T-helper 2 cell treated with Interferon-gamma antibody and Interleukin-4, amounts not matched to agents 5 μg/mL and 100 μg/mL, for 36 hours (primary cell): ENCODE data around the gene ORAI3.

Experiments
- DNase-seq: peaks from one replicate; pipeline ENCODE4 v3.0.0; 2021; ENCODE audit warnings: low spot score
- H3K27ac Mint-ChIP-seq: one replicate; pipeline ENCODE4 v1.8.0; 2021; ENCODE audit warnings: mild to moderate bottlenecking, mixed read lengths
- H3K27me3 Mint-ChIP-seq: one replicate; pipeline ENCODE4 v1.8.0; 2021; ENCODE audit warnings: low read depth, mixed read lengths
- H3K36me3 Mint-ChIP-seq: one replicate; pipeline ENCODE4 v1.8.0; 2021; ENCODE audit warnings: low read depth, mixed read lengths
- H3K4me1 Mint-ChIP-seq: one replicate; pipeline ENCODE4 v1.8.0; 2021; ENCODE audit warnings: low read depth, mixed read lengths
- H3K4me3 Mint-ChIP-seq: one replicate; pipeline ENCODE4 v1.8.0; 2022; ENCODE audit warnings: mild to moderate bottlenecking, moderate library complexity, mixed read lengths
- H3K9me3 Mint-ChIP-seq: one replicate; pipeline ENCODE4 v1.8.0; 2021; ENCODE audit warnings: mixed read lengths

Gene ORAI3

DNA sequence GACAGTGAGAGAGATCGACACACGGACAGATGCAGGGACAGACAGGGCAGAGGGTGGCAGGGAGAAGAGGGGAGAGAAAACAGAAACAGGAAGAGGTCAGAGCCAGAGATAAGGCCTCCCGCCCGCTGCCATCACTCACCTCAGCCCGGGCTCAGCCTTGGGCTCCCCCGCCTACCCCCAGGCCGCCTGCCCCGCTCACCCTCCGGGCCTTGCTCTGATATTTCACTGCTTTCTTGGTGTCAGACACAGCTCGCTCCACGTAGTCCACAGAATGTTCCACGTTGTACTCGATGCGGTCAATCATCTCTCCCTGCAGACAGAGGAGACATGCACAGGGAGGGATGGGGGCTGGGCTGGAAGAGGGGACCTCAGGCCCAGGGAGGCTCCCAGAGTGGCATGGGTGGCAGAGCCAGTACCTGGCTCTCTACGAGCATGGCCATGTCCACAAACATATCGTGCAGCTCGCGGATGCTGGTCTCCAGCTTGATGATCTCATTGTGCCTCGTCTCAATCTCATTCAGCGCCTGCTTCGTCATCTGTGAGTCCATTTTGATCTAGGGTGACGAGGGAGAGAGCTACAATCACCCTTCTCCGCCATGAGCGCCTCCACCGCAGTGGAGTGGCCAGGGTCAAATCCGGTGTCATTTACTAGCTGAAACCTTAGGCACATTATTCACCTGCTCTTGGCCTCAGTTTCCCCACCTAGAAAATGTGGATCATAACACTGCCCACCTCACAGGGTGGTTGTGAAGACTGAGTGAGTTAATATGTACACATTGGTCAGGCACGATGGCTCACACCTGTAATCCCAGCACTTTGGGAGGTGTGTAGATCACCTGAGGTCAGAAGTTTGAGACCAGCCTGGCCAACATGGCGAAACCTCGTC is 44.3 kb downstream of the ORAI3 start:
- no peak overlapping the region for H3K4me3 Mint-ChIP-seq
- DNase-seq: no peak
- H3K36me3 Mint-ChIP-seq: no peaks in the 10 kb centered on the region
- peaks cover 12% of the 10 kb centered on the region for H3K4me1 Mint-ChIP-seq
- no peaks in the 10 kb centered on the region for H3K27me3 Mint-ChIP-seq
- H3K9me3 Mint-ChIP-seq: no peaks in the 10 kb centered on the region
- H3K27ac Mint-ChIP-seq: no peak overlapping the region

DNA sequence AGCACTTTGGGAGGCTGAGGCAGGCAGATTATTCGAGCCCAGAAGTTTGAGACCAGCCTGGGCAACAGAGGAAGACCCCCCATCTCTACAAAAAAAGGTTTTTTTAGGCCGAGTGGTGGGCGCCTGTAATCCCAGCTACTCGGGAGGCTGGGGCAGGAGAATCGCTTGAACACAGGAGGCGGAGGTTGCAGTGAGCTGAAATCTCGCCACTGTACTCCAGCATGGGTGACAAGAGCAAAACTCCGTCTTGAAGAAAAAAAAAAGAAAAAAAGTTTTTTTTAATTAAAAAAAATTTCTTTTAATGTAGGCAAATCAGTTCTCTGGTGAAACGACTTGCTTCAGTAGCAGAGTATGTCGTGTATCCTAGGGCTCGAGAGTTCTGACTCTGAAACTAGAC is 47.1 kb downstream of the ORAI3 start:
- Mint-ChIP-seq H3K27ac (no peak overlapping the region), H3K9me3 (no peaks in the 10 kb centered on the region), H3K27me3 (peaks cover 4% of the 10 kb centered on the region), H3K4me1 (peaks cover 12% of the 10 kb centered on the region), H3K4me3 (peak overlapping the region; percentile 48), H3K36me3 (no peaks in the 10 kb centered on the region)
- no peak for DNase-seq

GRCh38 chr16:30996324-30996984 is 47.6 kb downstream of the ORAI3 start:
- no peaks in the 10 kb centered on the region for H3K36me3 Mint-ChIP-seq
- DNase-seq: no peak
- peaks cover 12% of the 10 kb centered on the region for H3K4me1 Mint-ChIP-seq
- H3K27me3 Mint-ChIP-seq: peaks cover 4% of the 10 kb centered on the region
- H3K9me3 Mint-ChIP-seq: no peaks in the 10 kb centered on the region
- peak overlapping the region; percentile 89 for H3K4me3 Mint-ChIP-seq
- H3K27ac Mint-ChIP-seq: peak overlapping the region; percentile 79

DNA sequence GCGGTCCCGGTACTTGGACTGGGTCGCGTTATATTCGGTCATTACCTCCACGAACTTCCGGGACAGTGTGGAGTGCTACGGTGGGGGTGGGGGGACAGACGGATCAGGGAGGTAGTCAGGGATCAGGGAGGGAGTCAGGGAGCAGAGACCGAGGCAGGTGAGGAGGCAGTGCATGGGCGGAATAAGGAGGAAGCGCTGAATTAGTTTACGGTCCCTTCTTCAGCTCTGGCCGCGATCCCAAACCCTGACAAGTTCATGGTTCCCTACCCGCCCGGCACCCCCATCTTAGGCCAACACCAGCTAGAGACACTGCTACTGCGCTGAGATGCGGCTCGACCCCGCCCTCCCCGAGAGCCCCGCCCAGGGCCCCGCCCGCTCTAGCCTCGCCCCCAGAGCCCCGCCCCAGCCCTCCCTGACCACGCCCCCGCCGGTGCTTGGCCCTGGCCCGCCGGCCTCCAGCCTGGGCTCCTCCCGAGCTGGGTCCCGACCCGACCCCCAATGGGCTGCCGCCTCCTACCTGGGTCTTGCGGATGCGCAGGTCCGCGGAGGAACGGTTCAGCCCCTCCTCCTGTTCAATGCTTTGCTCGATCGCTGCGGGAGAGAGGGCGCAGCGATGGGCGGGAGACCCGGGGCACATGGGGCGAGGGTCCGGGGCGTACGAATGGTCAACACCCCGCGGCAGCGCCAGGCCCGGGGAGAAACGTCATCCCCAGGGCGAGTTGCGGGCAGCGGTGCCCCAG is 48.3 kb downstream of the ORAI3 start:
- Mint-ChIP-seq H3K27ac (peak overlapping the region; percentile 79), H3K4me1 (peaks cover 12% of the 10 kb centered on the region), H3K4me3 (peak overlapping the region; percentile 89), H3K9me3 (no peaks in the 10 kb centered on the region), H3K27me3 (peaks cover 4% of the 10 kb centered on the region), H3K36me3 (no peaks in the 10 kb centered on the region)
- peak; percentile 66 for DNase-seq

GRCh38 chr16:30997725-30998711 is 49.1 kb downstream of the ORAI3 start:
- Mint-ChIP-seq H3K36me3 (no peaks in the 10 kb centered on the region), H3K27ac (no peak overlapping the region), H3K4me3 (peak overlapping the region; percentile 61), H3K9me3 (no peaks in the 10 kb centered on the region), H3K4me1 (peaks cover 8% of the 10 kb centered on the region), H3K27me3 (peaks cover 4% of the 10 kb centered on the region)
- no peak for DNase-seq

GRCh38 chr16:30998852-30999761 is 50.2 kb downstream of the ORAI3 start:
- H3K4me3 Mint-ChIP-seq: no peak overlapping the region
- H3K9me3 Mint-ChIP-seq: no peaks in the 10 kb centered on the region

GRCh38 chr16:31000671-31001382 is 52.0 kb downstream of the ORAI3 start:
- H3K27me3 Mint-ChIP-seq: peaks cover 8% of the 10 kb centered on the region
- no peaks in the 10 kb centered on the region for H3K9me3 Mint-ChIP-seq
- H3K4me3 Mint-ChIP-seq: no peak overlapping the region
- H3K4me1 Mint-ChIP-seq: peaks cover 6% of the 10 kb centered on the region
- no peak overlapping the region for H3K27ac Mint-ChIP-seq
- no peaks in the 10 kb centered on the region for H3K36me3 Mint-ChIP-seq
- DNase-seq: no peak

More at GRCh38 chr16:30998852-30999761, 50.2 kb downstream of the ORAI3 start:
- H3K27me3 Mint-ChIP-seq: peaks cover 4% of the 10 kb centered on the region
- H3K36me3 Mint-ChIP-seq: no peaks in the 10 kb centered on the region
- DNase-seq: no peak
- H3K27ac Mint-ChIP-seq: no peak overlapping the region
- H3K4me1 Mint-ChIP-seq: peaks cover 8% of the 10 kb centered on the region

GRCh38 chr16:31001507-31002249 is 52.8 kb downstream of the ORAI3 start:
- Mint-ChIP-seq H3K36me3 (no peaks in the 10 kb centered on the region), H3K9me3 (no peaks in the 10 kb centered on the region), H3K27ac (no peak overlapping the region), H3K27me3 (peaks cover 8% of the 10 kb centered on the region), H3K4me1 (peaks cover 2% of the 10 kb centered on the region), H3K4me3 (no peak overlapping the region)
- no peak for DNase-seq

GRCh38 chr16:31002250-31002700 is 53.4 kb downstream of the ORAI3 start:
- no peak for DNase-seq
- no peaks in the 10 kb centered on the region for H3K4me1 Mint-ChIP-seq
- H3K36me3 Mint-ChIP-seq: no peaks in the 10 kb centered on the region
- no peak overlapping the region for H3K27ac Mint-ChIP-seq
- peaks cover 10% of the 10 kb centered on the region for H3K27me3 Mint-ChIP-seq
- no peak overlapping the region for H3K4me3 Mint-ChIP-seq
- no peaks in the 10 kb centered on the region for H3K9me3 Mint-ChIP-seq

DNA sequence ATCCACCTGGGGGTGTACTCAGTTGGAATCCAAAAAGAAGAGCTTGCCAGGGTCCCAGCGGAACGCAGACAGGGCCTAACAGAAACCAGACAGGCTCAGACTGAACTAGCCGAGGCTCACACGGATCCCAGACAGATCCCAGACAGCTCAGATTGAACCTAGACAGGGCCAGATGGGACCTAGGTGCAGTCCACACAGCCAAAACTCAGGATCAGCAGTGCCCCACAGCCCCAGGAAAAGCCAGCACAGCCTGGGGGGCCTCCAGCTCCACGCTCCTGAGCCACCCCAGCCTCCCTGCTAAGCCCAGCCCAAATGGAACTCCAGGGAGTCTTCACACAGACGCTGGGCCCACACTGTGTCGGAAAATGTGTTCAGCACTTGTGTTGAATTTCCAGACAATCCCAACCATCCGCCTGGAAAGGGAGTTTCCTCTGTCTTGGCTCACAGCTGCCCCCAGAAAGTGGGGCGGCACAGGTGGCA is 54.0 kb downstream of the ORAI3 start:
- Mint-ChIP-seq H3K4me3 (no peak overlapping the region), H3K4me1 (no peaks in the 10 kb centered on the region), H3K27me3 (peaks cover 11% of the 10 kb centered on the region), H3K27ac (no peak overlapping the region), H3K36me3 (no peaks in the 10 kb centered on the region), H3K9me3 (no peaks in the 10 kb centered on the region)
- DNase-seq: no peak

- no peak overlapping the region for H3K27ac Mint-ChIP-seq
- H3K27me3 Mint-ChIP-seq: peaks cover 11% of the 10 kb centered on the region
- no peak overlapping the region for H3K4me3 Mint-ChIP-seq
- H3K4me1 Mint-ChIP-seq: no peaks in the 10 kb centered on the region
- H3K36me3 Mint-ChIP-seq: no peaks in the 10 kb centered on the region
- no peak for DNase-seq
- no peaks in the 10 kb centered on the region for H3K9me3 Mint-ChIP-seq
These were observed 54.9 kb downstream of the ORAI3 start for GRCh38 chr16:31003744-31004143.
